Measurements from ENCODE around the gene ALOX15. TPM values are rescaled to one million over a fixed set of nuclear protein-coding genes. Genes with fewer than 3 reads are reported as not detected.

ALOX15 gene
- total and polyA plus RNA-seq, 10 of the 15 experiments (the other 5 are each of a cell fraction or from before 2014, with no cell fraction given): 0.05 to 1.0 (median 0.24) TPM

DNA sequence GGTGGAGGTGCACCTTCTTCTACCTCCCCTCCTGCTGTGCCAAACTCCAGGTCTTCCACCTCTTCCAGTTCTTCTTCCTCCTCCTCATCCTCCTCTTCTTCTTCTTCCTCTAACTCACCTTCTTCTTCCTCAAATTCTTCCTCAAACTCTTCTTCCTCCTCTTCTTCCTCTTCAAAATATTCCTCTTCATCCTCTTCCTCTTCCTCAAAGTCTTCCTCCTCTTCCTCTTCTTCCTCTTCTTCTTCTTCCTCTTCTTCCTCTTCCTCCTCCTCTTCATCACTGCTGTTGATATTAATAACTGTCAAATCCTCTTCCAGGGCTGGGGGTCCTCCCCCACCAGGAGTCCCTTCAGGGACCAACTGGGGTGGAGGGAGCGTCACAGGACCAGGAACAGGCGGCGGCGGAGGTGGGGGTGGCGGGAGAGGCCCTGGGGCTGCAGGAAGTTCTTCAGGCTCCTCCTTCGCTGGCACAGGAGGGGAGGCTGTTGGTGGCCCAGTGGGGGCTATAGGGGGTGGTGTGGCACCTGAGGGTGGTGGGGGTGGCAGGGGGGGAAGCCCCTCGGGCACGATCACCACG is 30.7 kb upstream of the ALOX15 start:
- FAIRE-seq: no peak
- ATAC-seq: no peak
- TF ChIP-seq ZNF207 (IDR thresholded peaks at IDR 0.05; ENCODE audit: borderline replicate concordance): no peak
- TF ChIP-seq TCF12 (IDR thresholded peaks at IDR 0.05; ENCODE audit: low read depth, low read length): no peak
- TF ChIP-seq, protein P1, sequence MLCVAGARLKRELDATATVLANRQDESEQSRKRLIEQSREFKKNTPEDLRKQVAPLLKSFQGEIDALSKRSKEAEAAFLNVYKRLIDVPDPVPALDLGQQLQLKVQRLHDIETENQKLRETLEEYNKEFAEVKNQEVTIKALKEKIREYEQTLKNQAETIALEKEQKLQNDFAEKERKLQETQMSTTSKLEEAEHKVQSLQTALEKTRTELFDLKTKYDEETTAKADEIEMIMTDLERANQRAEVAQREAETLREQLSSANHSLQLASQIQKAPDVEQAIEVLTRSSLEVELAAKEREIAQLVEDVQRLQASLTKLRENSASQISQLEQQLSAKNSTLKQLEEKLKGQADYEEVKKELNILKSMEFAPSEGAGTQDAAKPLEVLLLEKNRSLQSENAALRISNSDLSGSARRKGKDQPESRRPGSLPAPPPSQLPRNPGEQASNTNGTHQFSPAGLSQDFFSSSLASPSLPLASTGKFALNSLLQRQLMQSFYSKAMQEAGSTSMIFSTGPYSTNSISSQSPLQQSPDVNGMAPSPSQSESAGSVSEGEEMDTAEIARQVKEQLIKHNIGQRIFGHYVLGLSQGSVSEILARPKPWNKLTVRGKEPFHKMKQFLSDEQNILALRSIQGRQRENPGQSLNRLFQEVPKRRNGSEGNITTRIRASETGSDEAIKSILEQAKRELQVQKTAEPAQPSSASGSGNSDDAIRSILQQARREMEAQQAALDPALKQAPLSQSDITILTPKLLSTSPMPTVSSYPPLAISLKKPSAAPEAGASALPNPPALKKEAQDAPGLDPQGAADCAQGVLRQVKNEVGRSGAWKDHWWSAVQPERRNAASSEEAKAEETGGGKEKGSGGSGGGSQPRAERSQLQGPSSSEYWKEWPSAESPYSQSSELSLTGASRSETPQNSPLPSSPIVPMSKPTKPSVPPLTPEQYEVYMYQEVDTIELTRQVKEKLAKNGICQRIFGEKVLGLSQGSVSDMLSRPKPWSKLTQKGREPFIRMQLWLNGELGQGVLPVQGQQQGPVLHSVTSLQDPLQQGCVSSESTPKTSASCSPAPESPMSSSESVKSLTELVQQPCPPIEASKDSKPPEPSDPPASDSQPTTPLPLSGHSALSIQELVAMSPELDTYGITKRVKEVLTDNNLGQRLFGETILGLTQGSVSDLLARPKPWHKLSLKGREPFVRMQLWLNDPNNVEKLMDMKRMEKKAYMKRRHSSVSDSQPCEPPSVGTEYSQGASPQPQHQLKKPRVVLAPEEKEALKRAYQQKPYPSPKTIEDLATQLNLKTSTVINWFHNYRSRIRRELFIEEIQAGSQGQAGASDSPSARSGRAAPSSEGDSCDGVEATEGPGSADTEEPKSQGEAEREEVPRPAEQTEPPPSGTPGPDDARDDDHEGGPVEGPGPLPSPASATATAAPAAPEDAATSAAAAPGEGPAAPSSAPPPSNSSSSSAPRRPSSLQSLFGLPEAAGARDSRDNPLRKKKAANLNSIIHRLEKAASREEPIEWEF (IDR thresholded peaks at IDR 0.05; ENCODE audit: insufficient replicate concordance, low read depth, low read length): no peak
- no peak for TF ChIP-seq JUNB (IDR thresholded peaks at IDR 0.05)
- no peak for TF ChIP-seq MYB (IDR thresholded peaks at IDR 0.05; ENCODE audit: borderline replicate concordance, low read depth, low read length)
- no peak for TF ChIP-seq NR2C2 (IDR thresholded peaks at IDR 0.05; ENCODE audit: borderline replicate concordance, control insufficient read depth, insufficient read length, low read depth)
- TF ChIP-seq ZNF24 (IDR thresholded peaks at IDR 0.05): no peak
- no peak for TF ChIP-seq KDM1A (IDR thresholded peaks at IDR 0.05; ENCODE audit: borderline replicate concordance)
- no peak for TF ChIP-seq RAD21 (IDR thresholded peaks at IDR 0.05; ENCODE audit: insufficient read depth, low read depth, low read length)
- no peak for TF ChIP-seq MTA3 (IDR thresholded peaks at IDR 0.05; ENCODE audit: borderline replicate concordance, low read length)
- no peak for TF ChIP-seq NFXL1 (IDR thresholded peaks at IDR 0.05; ENCODE audit: borderline replicate concordance)
- TF ChIP-seq STAT3 (IDR thresholded peaks at IDR 0.05; ENCODE audit: low read depth, low read length): no peak
- TF ChIP-seq BMI1 (IDR thresholded peaks at IDR 0.05; ENCODE audit: borderline replicate concordance): no peak
- no peak for TF ChIP-seq EZH2 (IDR thresholded peaks at IDR 0.05; ENCODE audit: borderline replicate concordance, control insufficient read depth, low read depth, low read length)
- POLR2A ChIA-PET: no interaction called here
- no peaks in the 10 kb centered on the region for H3K27me3 ChIP-seq (replicated peaks in 1 of 2; ENCODE audit: control insufficient read depth in 2 of 2, insufficient read depth in 2 of 2, low read length in 1 of 2)
- H3K4me1 ChIP-seq (ENCODE audit: control insufficient read depth, insufficient read depth, low read length): no peaks in the 10 kb centered on the region
- H3K9me3 ChIP-seq (replicated peaks; ENCODE audit: control insufficient read depth, insufficient read depth, low read length): no peaks in the 10 kb centered on the region
- DNase-seq (ENCODE audit: low read depth, low spot score): no peak
- in situ Hi-C loops (cut with MboI) (no loop called here), intact Hi-C loops (cut with micrococcal nuclease; ENCODE audit: unreplicated experiment) (no loop called here)
- BruUV-seq (replicated peaks): no TSS peak
- no peak overlapping the region for H3K4me3 ChIP-seq
- H3K4me2 ChIP-seq (ENCODE audit: control insufficient read depth, insufficient read depth): no peak overlapping the region
- CTCF ChIA-PET: no interaction called here
- no peak overlapping the region for H3K9ac ChIP-seq (ENCODE audit: control insufficient read depth, insufficient read depth, low read length)
- RAD21 ChIA-PET (ENCODE audit: unreplicated experiment): no interaction called here
- WGBS (ENCODE audit: insufficient coverage, insufficient replicate concordance, low lambda C conversion rate, missing lambda C conversion rate): 98% methylated on average over 9 of the region's 9 CpGs
- SMC1A ChIA-PET (ENCODE audit: uncharacterized antibody, unreplicated experiment): no interaction called here
- H4K20me1 ChIP-seq (ENCODE audit: control insufficient read depth, insufficient read depth): no peaks in the 10 kb centered on the region
- H3K36me3 ChIP-seq (ENCODE audit: control insufficient read depth in 2 of 2, insufficient read depth in 2 of 2, low read length in 1 of 2): peaks cover 20 to 40% of the 10 kb centered on the region in 2 experiments; a peak in 3 of 4 replicates
- no peaks in the 10 kb centered on the region for H3K79me2 ChIP-seq (ENCODE audit: control insufficient read depth, insufficient read depth, low read length)
- no peak overlapping the region for H2AFZ ChIP-seq (ENCODE audit: control insufficient read depth, low read depth, low read length)
- H3K27ac ChIP-seq (ENCODE audit: control insufficient read depth, insufficient read depth): no peak overlapping the region
